Activated T-cell treated with anti-CD3 and anti-CD28 coated beads for 48 hours (primary cell): ENCODE results near the gene IGSF23.
"Not testable (repeated sequence)": the region's sequence is repeated elsewhere in the genome, so short reads cannot be mapped to it uniquely, and the experiment has no call there.

ENCODE experiments used
- DNase-seq: peaks from one replicate; pipeline ENCODE4 v3.0.0-alpha.2; 2020; ENCODE audit warnings: low read depth

The IGSF23 gene

DNA sequence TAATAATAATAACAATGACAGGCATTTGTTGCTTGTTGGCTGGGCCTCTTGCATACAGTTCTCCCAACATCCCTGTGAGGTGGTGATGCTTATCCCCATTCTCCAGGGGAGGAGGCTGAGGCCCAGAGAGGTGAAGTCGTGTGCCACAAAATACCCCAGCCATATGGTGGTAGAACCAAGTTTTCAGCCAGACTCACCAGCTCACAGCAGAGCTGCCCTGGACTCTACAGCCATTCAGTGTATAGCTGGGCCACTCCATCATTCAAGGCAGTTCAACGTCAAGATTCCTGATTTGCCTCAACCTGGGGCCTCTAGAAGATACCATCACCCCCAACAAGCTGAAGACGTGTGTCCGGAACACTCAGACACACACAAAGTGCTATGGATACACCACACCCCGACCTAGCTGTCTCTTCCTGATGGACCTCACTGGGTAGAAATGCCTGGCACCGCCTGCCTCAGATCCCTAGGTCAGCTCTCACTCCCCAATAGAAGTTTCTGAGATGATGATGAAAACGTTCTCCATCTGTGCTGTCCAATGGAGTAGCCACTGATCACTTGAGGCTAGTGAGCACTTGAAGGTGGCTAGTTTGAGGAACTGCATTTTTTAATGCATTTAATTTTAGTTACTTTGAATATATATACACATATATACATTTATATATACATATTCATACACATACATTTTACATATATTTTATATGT is 53.6 kb downstream of the IGSF23 start:
- DNase-seq: no peak

DNA sequence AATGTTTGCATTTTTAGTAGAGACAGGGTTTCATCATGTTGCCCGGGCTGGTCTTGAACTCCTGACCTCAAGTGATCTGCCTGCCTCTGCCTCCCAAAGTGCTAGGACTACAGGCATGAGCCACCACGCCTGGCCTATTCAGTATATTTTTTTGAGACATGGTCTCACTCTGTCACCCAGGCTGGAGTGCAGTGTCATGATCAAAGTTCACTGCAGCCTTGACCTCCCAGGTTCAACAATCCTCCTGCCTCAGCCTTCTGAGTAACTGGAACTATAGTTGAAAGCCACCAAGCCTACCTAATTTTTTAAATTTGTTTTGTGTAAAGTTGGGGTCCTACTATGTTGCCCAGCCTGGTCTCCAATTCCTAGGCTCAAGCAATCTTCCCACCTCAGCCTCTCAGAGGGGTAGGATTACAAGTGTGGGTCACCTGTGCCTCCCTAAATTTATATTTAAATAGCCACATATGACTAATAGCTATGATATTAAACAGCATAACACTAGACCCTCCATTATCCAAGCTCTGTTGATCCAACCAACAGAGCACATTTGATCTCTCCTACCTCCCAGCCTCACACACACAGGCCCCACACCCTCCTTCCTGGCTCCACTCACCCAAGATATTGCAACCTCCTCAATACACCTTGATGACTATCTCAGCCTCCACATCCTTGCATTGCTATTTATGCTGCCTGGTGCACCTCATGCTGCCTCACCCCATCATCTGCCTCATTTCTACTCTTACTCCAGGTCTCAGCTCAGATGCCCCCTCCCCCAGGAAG is 55.8 kb downstream of the IGSF23 start:
- no peak for DNase-seq

DNA sequence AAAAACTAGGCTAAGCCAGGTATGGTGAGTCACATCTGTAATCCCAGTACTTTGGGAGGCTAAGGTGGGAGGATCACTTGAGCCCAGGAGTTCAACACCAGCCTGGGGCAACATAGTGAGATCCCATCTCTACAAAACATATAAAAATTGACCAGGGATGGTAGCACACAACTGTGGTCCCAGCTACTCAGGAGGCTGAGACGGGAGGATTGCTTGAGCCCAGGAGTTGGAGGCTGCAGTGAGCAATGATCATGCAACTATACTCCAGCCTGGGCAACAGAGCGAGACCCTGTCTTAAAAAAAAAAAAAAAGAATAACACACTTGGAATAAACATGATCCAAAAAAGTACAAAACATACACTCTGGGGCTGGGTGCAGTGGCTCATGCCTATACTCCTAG is 56.7 kb downstream of the IGSF23 start:
- not testable (repeated sequence) for DNase-seq

DNA sequence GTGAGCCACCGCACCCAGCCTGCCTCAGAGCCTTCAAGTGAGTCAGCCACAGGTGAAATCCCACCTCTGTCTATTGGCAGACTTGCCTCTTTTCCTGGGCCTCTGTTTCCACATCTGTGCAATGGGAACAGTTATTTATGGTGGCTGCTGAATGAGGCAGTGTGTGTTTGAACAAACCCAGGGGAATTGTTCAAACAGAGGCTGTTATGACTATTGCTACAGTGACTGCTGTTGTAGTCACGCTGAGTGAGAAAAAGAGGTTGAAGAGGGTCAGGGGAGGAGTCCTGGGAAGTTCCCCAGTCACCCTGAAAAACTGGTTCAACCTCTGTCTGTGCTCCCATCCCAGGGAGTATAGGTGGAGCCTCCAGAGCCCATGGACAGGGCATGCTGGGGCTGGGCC is 58.0 kb downstream of the IGSF23 start, which contains the start of gene CEACAM19:
Gene CEACAM19 (plus strand): TSS at position 83 of the 400 bp plus-strand sequence. CDS start 450 bp downstream, outside the sequence.
- DNase-seq: no peak

DNA sequence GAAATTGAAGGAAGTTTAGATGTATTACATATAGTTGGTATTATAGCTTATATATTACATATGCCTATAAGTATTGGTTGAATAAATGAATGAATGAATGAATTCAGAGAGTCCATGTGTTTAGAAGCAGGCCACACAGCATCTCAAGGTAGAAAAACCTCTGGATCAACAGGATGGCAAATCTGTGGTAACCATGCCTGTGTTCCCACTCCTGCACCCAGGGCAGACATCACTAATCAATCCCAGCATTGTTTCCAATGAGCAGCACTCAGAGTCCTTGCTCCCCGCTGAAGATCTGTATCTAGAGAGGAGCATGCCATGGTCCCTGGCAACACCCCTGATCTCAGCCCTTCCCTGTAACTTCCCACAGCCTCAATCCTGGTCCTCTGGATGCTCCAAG is 58.9 kb downstream of the IGSF23 start:
- DNase-seq: no peak

DNA sequence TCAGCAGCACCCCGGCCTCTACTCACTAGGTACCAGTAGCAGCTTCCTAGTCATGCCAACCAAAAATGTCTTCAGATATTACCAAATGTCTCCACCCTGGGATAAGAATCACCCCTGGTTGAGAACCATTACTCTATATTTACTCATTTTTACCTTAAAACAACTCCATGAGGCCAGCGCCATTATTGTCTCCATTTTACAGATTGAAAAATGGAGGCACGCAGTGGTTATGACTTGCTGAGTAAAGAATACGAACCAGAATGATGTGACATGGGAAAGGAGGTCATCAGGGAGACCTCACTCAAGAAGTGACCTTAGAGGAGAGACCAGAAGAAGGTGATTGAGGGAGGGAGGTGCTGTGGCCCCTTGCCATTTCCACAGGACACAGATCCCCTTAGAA is 60.1 kb downstream of the IGSF23 start:
- DNase-seq: no peak

DNA sequence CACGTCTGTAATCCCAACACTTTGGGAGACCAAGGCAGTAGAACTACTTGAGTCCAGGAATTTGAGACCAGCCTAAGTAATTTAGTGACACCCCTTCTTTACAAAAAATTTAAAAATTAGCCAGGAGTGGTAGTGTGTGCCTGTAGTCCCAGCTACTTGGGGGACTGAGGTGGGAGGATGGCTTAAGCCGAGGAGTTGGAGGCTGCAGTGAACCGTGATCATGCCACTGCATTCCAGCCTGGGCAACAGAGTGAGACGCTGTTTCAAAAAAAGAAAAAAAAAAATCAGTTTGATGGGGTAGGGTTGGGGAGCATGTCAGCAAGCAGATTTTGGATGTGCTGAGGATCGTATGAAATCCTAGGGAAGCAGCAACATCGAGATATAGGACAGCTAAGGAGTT is 62.2 kb downstream of the IGSF23 start:
- DNase-seq: no peak

DNA sequence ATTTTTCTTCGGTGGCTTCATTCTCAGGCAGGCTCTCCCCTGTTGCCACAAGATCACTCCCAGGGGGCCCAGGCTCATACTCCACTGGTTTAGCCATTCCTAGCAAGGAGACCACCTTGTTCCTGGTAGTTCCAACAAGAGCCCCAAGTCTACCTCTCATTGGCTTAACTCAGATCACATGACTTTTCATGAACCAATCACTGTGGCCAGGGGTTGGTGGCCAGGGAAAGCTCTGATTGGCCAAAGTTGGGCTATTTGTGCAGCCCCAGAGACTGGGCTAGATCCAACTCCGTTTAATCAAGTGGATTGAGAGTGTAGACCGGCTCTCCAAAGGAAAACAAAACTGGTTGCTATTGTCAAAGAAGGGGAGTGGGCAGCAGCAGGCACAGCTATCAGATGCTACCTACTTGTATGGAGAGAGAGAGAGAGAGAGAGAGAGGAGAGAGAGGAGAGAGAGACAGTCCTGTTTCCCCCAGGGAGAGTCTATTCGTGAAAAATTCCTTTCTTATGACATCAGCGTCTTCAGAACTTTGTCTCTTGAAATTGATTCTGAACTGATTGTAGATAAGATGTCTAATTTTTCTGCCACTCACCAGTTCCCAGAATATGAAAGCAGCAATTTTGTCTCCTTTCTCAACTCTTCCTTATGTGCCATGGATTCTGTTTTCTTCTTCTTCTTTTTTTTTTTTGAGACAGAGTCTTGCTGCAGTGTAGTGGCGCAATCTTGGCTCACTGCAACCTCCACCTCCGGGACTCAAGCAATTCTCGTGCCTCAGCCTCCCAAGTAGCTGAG is 63.9 kb downstream of the IGSF23 start:
- no peak for DNase-seq

DNA sequence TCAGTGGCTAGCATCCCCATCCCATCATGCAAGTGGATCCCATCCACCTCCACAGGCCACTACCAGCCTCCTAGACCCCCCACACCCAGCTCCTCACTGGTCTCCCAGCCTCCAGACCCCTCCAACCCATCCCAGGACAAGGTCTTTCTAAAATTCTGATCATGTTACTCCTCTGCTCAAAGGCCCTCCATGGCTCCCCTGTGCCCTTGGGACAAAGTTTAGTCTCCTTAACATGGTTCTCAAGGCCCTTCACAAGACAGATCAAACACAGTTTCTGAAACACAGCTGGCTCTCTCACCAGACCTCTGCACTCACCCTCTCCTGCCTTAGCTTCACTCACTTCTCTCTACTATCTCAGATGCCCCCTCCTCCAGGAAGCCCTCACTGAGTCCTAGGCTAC is 67.2 kb downstream of the IGSF23 start:
- DNase-seq: no peak

DNA sequence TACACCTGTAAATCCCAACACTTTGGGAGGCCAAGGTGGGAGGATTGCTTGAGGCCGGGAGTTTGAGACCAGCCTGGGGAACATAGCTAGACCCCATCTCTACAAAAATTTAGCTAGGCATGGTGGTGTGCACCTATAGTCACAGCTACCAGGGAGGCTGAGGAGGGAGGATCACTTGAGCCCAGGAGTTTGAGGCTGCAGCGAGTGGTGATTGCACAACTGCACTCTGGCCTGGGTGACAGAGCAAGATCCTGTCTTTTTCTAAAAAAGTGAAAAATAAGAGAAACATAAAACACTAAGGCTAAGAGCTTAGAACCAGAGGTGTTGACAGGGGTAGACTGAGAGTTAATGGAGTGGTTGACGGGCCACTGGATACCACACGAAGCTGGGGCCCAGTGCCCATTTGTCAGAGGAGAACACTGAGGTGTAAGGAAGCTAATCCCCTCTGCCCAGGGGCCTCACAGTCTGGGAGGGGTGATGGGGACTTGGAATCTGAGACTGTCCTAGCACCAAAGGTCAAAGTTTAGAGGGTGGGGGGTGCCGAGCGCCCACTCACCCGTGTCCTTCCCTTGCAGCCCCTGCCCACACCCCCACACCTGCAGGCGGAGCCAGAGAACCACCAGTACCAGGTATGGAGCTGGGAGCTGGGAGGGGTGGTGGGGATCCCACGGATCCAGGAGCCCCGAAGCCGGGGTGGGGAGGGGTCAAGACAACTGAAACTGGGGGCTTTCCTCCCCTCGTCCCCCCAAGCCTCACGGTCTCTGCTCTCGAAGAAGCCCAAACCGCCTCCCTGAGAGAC is 68.8 kb downstream of the IGSF23 start:
- no peak for DNase-seq

DNA sequence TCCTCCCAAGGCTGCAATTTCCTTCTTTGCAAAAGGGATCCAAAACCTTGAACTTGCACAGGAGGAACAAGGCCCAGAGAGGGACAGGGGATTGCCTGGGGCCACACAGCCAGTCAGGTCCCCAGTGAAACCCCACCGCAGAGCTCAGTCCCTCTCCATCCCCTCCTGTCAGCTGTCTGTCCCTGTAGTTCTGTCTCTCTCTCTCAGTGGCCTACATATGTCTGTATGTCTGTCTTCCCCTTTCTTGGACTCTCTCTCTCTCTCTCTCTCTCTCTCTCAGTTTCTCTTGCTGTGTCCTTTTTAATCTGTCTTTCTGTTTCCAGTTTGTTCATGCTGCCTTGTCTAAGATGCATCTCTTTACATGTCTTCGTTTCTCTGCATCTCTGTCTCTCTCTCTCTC is 69.4 kb downstream of the IGSF23 start:
- no peak for DNase-seq

DNA sequence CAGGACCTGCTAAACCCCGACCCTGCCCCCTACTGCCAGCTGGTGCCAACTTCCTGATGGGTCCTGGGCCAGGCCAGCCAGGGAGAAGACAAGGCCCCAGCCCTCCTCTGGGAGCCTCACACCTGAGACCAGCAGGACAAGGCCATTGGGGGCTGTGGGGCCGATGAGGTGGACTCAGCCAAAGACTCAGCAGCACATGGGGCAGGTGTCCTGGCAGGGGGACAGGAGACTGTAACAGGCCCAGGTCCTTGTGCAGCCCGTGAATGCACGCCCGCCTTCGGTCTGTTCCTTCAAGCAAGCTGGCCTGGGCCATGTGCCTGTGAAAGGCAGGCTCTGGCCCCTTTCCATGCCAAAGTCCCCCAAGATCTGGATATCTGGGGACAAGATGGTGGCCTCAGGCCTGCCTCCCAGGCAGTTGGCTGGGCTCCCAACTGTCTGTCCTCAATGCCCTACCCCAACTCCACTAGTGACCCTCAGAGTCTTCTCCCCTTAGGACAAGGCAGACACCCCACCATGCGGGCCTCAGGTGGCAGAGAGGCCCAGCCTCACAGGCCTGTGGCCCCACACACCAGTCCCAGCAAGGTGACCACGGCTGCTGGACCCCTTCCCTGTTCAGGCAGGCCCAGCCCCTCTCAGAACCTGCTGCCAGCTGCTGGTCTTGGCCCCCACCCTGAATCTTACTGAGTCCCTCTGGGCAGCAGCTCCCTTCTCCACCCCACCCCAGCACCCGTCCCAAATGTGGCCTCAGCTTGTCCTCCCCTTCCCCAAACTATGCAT is 70.3 kb downstream of the IGSF23 start:
- no peak for DNase-seq

DNA sequence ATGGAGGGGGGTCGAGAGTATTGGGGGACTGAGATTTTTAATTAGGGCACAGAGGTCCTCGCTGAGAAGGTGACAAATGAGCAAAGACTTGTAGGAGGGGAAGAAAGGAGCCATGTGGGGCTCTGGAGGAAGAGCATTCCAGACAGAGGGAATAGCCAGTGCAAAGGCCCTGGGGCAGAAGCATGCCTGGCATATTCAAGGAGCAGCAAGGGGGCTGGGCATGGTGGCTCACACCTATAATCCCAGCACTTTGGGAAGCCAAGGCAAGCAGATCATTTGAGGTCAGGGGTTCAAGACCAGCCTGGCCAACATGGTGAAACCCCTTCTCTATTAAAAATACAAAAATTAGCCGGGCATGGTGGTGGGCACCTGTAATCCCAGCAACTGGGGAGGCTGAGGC is 71.0 kb downstream of the IGSF23 start:
- DNase-seq: not testable (repeated sequence)

DNA sequence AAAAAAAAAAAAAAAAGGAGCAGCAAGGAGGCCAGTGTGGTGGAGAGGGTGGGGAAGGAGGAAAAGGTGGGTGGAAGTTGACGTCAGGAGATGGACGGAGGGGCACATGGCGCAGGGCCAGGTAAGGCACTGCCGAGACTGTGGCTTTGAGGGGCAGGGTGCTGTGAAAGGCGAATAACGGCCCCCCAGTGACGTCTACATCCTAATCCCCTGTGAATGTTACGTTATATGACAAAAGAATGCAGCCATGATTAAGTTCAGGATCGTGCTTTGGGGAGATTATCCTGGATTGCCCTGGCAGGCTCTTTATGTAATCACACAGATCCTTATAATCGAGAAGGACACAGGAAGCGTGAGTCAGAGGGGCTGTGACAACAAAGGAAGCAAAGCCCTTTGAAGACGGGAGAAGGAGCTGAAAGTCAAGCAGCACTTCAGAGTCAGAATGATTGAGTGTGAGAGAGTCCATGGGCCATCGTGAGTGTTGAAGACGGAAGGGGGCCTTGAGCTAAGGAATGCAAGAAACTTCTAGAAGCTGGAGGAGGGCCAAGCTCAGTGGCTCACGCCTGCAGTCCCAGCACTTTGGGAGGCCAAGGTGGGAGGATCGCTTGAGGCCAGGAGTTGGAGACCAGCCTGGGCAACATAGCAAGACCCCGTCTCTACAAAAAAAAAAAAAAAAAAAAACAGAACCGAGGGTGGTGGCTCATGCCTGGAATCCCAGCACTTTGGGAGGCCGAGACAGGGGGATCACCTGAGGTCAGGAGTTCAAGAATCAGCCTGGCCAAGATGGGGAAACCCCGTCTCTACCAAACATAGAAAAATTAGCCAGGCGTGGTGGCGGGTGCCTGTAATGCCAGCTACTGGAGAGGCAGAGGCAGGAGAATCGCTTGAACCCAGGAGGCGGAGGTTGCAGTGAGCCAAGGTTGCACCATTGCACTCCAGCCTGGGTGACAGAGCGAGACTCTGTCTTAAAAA is 71.8 kb downstream of the IGSF23 start:
- no peak for DNase-seq

DNA sequence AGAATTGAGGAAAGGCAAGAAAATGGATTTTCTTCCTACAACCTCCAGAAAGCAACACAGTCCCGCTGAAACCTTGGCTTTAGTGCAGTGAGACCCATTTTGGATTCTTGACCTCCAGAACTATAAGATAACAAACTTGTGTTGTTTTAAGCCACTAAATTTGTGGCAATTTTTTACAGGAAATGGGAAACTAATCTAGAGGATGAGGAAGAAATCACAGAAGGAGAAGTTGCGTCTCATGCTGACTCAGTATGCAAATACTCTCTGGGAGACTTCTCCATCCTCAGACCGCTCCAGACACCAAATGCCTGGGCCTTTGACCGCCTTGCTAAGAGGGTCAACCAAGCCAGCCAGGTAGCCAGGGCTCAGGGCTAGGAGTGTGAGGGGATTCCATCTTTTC is 72.5 kb downstream of the IGSF23 start:
- DNase-seq: no peak
